Mesothelial cell of epicardium (in vitro differentiated cells): ENCODE measurements around the gene KIAA1586. TPM values are rescaled to one million over a fixed set of nuclear protein-coding genes. Genes with fewer than 3 reads are reported as not detected.
"Not testable (repeated sequence)": the region's sequence is repeated elsewhere in the genome, so short reads cannot be mapped to it uniquely, and the experiment has no call there.

Experiments
- DNase-seq, 2 experiments: peaks; one replicate each; pipeline ENCODE4 v3.0.0; 2021; ENCODE audit warnings: low spot score in 2 of 2; ENCODE audit not compliant: unreplicated experiment in 2 of 2
- H3K27ac Mint-ChIP-seq: 2 replicates; pipeline ENCODE4 v1.8.0; 2021; ENCODE audit warnings: mixed read lengths
- H3K27me3 Mint-ChIP-seq: 2 replicates; pipeline ENCODE4 v1.8.0; 2021; ENCODE audit warnings: low read depth, mixed read lengths
- H3K36me3 Mint-ChIP-seq: 2 replicates; pipeline ENCODE4 v1.8.0; 2021; ENCODE audit warnings: mixed read lengths
- H3K4me1 Mint-ChIP-seq: 2 replicates; pipeline ENCODE4 v1.8.0; 2021; ENCODE audit warnings: mixed read lengths
- H3K4me3 Mint-ChIP-seq: 2 replicates; pipeline ENCODE4 v1.8.0; 2021; ENCODE audit warnings: mild to moderate bottlenecking, moderate library complexity, mixed read lengths
- H3K9me3 Mint-ChIP-seq: 2 replicates; pipeline ENCODE4 v1.8.0; 2021; ENCODE audit warnings: mixed read lengths
- total RNA-seq: library from RNA; stranded (reverse); gene quantifications from 3 replicates; pipeline ENCODE4 v1.2.1, GENCODE V29; 2021
- TF ChIP-seq, protein P1 (sequence below): fragments of 200-600 bp; sonication (generic); IDR thresholded peaks from one replicate; pipeline ENCODE4 v1.5.0; 2021; ENCODE audit warnings: antibody characterized with exemption; ENCODE audit not compliant: unreplicated experiment

The KIAA1586 gene, protein sequence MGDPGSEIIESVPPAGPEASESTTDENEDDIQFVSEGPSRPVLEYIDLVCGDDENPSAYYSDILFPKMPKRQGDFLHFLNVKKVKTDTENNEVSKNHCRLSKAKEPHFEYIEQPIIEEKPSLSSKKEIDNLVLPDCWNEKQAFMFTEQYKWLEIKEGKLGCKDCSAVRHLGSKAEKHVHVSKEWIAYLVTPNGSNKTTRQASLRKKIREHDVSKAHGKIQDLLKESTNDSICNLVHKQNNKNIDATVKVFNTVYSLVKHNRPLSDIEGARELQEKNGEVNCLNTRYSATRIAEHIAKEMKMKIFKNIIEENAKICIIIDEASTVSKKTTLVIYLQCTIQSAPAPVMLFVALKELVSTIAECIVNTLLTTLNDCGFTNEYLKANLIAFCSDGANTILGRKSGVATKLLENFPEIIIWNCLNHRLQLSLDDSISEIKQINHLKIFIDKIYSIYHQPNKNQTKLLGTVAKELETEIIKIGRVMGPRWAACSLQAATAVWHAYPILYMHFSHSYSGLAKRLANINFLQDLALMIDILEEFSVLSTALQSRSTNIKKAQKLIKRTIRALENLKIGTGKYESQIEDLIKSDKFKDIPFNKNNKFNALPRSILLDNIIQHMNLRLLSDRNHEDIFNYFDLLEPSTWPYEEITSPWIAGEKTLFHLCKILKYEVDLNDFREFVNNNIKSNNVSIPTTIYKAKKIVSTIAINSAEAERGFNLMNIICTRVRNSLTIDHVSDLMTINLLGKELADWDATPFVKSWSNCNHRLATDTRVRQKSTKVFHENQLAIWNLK
- 26.2 to 29.8 TPM (median 27.6 TPM) in 3 replicates for total RNA-seq

DNA sequence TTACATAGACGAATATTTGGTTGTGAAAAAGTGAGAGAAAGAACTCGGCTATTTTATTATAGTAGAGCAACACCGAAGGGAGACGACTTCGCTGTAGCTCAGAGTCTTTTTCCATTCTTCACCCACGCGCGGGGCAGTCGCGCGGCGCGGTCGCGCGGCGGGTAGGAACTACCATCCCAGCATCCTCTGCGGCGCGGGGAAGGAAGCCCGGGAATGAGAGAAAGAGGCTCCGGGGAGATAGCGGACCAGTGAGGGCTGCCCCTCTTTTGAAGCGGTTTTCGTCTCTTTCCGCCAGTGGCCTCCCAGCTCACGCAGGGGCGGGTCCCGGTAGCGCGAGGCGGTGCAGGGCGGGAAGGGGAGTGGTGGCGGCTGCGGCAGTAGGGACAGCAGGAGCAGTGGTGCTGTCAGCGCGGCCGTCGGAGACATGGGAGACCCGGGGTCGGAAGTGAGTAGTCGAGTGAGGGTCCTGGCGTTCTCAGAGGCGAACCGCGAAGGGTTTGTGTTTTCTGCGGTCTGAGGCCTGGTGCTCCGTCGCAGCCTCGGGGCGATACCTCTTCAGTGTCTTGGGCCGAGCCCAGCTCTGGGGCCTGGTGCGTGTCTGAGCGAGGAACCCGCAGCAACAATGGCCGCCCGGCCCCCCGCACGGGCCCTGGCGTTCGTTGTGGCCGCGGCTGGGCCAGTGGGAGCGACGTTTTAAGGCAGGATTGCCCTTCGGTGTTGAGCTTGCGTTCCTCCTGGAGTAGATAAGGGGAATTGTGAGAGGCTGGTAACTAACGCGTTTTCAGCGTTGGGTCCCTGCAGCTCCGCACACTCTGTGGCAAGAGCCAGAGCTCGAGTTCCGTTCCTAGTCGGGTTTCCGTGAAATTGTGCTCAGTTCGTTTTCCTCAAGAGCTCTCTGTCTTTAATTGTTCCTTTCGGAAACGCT lies at the start of gene KIAA1586:
KIAA1586 (plus strand) TSS at position 362 of the 925 bp plus-strand sequence; CDS start at position 425, 63 bp downstream.
- H3K4me3 Mint-ChIP-seq, result peak within 1 kb of the TSS; percentile 93
- peak; percentile 67 to 84 for DNase-seq
- H3K36me3 Mint-ChIP-seq, result peaks cover 20% of the 10 kb centered on the region
- H3K27ac Mint-ChIP-seq, result peak within 1 kb of the TSS; percentile 98
- H3K27me3 Mint-ChIP-seq, result not testable (repeated sequence)
- peaks cover 24% of the 10 kb centered on the region for H3K4me1 Mint-ChIP-seq
- H3K9me3 Mint-ChIP-seq, result peaks cover 12% of the 10 kb centered on the region

DNA sequence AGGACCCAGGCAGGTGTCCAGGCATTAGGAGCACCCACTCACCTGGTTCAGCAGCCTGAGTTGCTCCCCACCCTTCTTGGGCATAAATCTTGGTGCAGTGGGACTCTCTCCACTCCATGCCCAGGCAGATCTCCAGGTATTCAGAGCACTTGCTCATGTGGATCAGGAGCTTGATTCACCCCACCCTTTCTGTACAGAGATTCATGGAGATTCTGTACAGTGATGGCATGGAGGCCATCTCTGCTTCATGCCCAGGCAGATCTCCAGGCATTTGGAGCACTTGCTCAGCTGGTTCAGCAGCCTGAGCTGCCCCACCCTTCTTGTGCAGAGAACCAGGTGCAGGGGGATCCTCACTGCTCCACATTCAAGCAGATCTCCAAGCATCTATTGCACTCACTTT lies 47.4 kb upstream of the KIAA1586 start:
- Mint-ChIP-seq H3K4me1 (peaks cover 7% of the 10 kb centered on the region), H3K27ac (no peak overlapping the region), H3K36me3 (peaks cover 13% of the 10 kb centered on the region), H3K27me3 (no peaks in the 10 kb centered on the region), H3K4me3 (no peak overlapping the region), H3K9me3 (peaks cover 12% of the 10 kb centered on the region)
- TF ChIP-seq, protein P1, sequence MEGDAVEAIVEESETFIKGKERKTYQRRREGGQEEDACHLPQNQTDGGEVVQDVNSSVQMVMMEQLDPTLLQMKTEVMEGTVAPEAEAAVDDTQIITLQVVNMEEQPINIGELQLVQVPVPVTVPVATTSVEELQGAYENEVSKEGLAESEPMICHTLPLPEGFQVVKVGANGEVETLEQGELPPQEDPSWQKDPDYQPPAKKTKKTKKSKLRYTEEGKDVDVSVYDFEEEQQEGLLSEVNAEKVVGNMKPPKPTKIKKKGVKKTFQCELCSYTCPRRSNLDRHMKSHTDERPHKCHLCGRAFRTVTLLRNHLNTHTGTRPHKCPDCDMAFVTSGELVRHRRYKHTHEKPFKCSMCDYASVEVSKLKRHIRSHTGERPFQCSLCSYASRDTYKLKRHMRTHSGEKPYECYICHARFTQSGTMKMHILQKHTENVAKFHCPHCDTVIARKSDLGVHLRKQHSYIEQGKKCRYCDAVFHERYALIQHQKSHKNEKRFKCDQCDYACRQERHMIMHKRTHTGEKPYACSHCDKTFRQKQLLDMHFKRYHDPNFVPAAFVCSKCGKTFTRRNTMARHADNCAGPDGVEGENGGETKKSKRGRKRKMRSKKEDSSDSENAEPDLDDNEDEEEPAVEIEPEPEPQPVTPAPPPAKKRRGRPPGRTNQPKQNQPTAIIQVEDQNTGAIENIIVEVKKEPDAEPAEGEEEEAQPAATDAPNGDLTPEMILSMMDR, result no peak
- DNase-seq, result no peak

DNA sequence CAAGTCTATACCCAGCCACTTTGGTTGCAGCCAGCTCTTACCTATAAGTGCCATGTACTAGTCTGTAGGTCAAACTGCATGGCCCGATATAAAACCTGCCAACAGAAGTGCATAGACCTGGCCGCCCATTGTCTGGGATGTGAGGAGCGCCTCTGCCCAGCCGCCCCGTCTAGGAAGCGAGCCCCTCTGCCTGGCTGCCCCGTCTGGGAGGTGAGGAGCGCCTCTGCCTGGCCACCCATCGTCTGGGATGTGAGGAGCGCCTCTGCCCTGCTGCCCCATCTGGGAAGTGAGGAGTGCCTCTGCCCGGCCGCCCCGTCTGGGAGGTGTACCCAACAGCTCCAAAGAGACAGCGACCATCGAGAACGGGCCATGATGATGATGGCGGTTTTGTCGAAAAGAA lies 46.7 kb upstream of the KIAA1586 start:
- not testable (repeated sequence) for H3K27ac Mint-ChIP-seq, DNase-seq, H3K4me3 Mint-ChIP-seq, H3K4me1 Mint-ChIP-seq, H3K27me3 Mint-ChIP-seq
- Mint-ChIP-seq H3K36me3 (peaks cover 13% of the 10 kb centered on the region), H3K9me3 (peaks cover 12% of the 10 kb centered on the region)

DNA sequence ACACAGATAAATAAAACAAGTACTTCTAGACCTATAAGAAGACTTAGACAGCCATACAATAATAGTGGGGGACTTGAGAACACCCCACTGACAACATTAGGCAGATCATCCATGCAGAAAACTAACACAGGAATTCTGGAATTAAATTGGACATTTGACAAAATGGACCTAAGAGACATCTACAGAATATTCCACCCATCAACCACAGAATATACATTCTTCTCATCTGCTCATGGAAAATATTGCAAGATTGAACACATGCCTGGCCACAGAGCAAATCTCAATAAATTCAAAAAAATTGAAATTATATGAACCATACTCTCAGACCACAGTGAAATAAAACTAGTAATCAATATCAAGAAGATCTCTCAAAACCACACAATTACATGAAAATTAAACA lies 44.3 kb upstream of the KIAA1586 start:
- H3K36me3 Mint-ChIP-seq, result peaks cover 13% of the 10 kb centered on the region

DNA sequence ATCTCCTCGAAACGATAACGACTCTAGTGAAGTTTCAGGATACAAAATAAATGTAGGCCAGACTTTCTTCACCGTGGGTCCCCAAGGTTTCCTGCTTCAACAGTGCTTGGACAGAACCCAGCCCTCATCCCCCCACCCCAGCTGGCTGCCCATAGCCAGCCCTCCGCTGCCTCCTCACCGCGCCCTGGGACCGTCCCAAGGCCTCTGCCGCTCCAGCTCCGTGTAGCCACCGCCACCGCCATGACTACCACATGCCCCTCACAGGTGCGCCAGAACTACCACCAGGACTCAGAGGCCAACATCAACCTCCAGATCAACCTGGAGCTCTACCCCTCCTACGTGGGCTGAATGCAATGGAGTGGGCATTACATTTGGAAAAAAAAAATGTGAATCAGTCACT lies 42.2 kb upstream of the KIAA1586 start:
- no peaks in the 10 kb centered on the region for H3K27me3 Mint-ChIP-seq
- H3K9me3 Mint-ChIP-seq, result peaks cover 8% of the 10 kb centered on the region
- TF ChIP-seq, protein P1, result no peak
- DNase-seq, result no peak
- no peak overlapping the region for H3K27ac Mint-ChIP-seq
- H3K4me3 Mint-ChIP-seq, result no peak overlapping the region
- peaks cover 3% of the 10 kb centered on the region for H3K36me3 Mint-ChIP-seq
- H3K4me1 Mint-ChIP-seq, result no peaks in the 10 kb centered on the region

More for the DNA sequence above, 44.3 kb upstream of the KIAA1586 start:
- Mint-ChIP-seq H3K4me3 (no peak overlapping the region), H3K9me3 (peaks cover 15% of the 10 kb centered on the region), H3K27ac (no peak overlapping the region), H3K4me1 (no peaks in the 10 kb centered on the region), H3K27me3 (no peaks in the 10 kb centered on the region)
- DNase-seq, result no peak
- TF ChIP-seq, protein P1, result no peak

DNA sequence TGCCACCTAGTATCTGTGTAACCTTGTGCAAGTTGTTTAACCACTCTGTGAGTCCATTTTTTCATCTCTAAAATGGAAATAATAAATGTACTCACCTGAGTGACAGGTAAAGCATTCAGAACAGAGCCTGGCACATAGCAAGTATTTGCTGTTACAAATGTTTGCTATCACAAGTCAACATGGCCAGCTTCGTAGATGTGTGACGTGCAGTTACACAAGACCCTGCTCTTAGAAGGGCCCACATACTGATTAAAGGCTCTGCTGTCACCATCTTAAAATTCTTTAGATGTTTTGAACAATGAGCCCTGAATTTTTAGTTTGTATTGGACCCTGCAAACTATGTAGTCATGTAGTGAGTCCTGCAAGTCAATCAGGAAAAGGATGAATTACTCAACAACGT lies 40.4 kb upstream of the KIAA1586 start:
- H3K27me3 Mint-ChIP-seq, result no peaks in the 10 kb centered on the region
- no peak overlapping the region for H3K27ac Mint-ChIP-seq
- TF ChIP-seq, protein P1, result no peak
- no peaks in the 10 kb centered on the region for H3K36me3 Mint-ChIP-seq
- no peak overlapping the region for H3K4me3 Mint-ChIP-seq
- no peaks in the 10 kb centered on the region for H3K4me1 Mint-ChIP-seq
- H3K9me3 Mint-ChIP-seq, result peaks cover 8% of the 10 kb centered on the region
- no peak for DNase-seq

DNA sequence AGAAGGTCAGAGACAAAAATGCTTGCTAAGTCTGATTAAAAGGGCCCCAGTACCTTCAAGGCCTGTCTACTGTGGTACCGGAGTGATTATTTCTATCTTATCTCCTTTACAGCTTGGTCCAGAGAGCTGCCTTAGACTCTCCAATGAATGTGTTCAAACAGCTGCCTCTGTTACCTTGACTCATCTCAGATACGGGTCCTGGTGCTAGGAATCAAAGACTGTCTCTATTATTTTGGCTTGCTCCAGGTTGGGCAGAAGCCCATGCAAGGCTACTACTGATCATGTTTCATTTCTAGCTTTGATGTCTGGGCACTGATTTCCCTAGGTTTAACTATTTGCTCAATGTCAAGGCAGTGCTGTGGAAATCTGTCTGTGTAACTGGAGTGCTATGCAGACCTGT lies 38.4 kb upstream of the KIAA1586 start:
- not testable (repeated sequence) for H3K27me3 Mint-ChIP-seq, DNase-seq, H3K36me3 Mint-ChIP-seq, H3K4me3 Mint-ChIP-seq, H3K9me3 Mint-ChIP-seq, H3K4me1 Mint-ChIP-seq, H3K27ac Mint-ChIP-seq
